ENCODE results near the gene ACACB. TPM values are rescaled to one million over a fixed set of nuclear protein-coding genes. Genes with fewer than 3 reads are reported as not detected.

The ACACB gene
- total RNA-seq, 1 experiment from 2014 or later: 20.0 TPM

DNA sequence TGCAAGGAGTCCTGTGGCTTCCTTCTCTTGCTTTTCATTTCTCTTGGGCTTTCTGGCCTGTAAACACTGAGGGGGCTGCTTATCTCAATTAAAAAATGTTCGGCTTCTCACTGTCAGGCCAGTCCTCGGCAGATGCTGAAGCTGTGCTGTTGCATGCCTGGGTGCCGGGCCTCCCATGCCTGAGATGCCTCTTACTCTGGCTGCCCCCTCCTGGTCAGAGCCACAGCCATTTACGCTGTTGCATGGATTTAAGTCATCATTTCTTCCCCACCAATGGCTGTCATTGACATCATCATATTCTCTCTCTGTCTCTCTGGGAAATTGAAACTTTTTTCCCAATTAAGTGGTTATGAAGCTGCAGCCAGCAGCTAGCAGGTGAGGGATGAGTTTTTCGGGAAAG, 139.0 kb downstream of the ACACB start (continued):
- TF ChIP-seq ELF4 (CRISPR knock-in tag; IDR thresholded peaks at IDR 0.05; ENCODE audit: low read depth) (no peak), ATF3 (CRISPR knock-in tag; conservative IDR thresholded peaks at IDR 0.05) (no peak)
- TF ChIP-seq, protein P1, sequence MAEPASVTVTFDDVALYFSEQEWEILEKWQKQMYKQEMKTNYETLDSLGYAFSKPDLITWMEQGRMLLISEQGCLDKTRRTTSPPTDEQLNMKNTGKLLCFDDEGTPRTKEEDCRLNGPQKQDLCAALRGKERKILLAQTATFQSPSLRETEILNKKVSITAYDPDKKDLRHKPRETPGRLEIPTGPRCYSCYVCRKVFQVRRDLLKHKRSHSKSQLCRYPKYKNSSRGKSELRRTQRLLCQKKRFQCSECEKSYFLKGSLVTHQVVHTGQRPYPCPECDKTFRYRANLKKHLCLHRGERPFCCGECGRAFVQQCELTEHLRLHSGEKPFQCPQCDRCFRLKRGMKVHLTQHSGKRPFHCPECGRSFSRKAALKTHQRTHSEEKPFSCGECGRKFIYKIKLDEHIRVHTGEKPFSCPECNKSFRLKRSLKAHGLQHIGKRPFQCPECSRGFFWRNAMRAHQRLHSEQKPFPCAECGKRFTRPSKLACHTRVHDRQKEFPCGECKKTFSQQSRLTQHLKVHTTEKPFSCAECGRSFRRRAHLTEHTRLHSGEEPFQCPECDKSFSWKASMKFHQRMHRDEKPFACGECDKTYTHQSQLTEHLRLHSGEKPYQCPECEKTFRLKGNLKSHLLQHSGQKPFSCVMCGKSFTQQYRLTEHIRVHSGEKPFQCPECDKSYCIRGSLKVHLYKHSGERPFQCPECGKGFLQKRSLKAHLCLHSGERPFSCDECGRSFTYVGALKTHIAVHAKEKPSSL (CRISPR knock-in tag; conservative IDR thresholded peaks at IDR 0.05): no peak

DNA sequence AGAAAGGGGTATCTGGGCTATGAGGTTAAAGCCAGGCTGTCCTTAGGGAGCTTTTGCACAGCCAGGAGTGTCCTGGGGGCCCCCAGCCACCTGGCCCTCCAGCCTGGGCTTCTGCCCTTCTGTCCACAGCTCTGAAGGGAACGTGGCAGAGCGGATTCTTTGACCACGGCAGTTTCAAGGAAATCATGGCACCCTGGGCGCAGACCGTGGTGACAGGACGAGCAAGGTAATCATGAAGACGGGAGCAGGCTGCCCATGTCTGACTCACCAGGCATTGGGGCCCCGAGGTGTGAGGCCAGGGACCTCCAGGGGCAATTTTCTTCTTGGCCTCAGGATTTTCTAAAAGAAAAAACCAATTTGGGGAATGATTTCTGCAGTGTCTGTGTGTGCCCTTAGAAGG, 139.6 kb downstream of the ACACB start:
- Mint-ChIP-seq H3K27ac (no peak overlapping the region), H3K36me3 (peaks cover 30% of the 10 kb centered on the region), H3K9me3 (peaks cover 24% of the 10 kb centered on the region), H3K27me3 (ENCODE audit: low read depth) (no peaks in the 10 kb centered on the region), H3K4me1 (peaks cover 6% of the 10 kb centered on the region), H3K4me3 (no peak overlapping the region)
- ChIA-PET POLR2A (no interaction called here), CTCF (interaction anchor here (1.5 to 2.2 kb wide), 3 partner anchors 130 to 144 kb away, joined by 4 to 11 read pairs (median 8); no protein-coding TSS in a partner anchor)
- ATAC-seq: no peak
- no peak for DNase-seq (ENCODE audit: low spot score)
- TF ChIP-seq TP53 (CRISPR knock-in tag; IDR thresholded peaks at IDR 0.05) (no peak), ZBTB43 (CRISPR knock-in tag; IDR thresholded peaks at IDR 0.05) (no peak), ZBTB21 (CRISPR knock-in tag; IDR thresholded peaks at IDR 0.05; ENCODE audit: borderline replicate concordance) (no peak), NFE2L1 (CRISPR knock-in tag; IDR thresholded peaks at IDR 0.05) (no peak), FOXP1 (CRISPR knock-in tag; IDR thresholded peaks at IDR 0.05; ENCODE audit: borderline replicate concordance) (no peak), NR3C1 (CRISPR knock-in tag; conservative IDR thresholded peaks at IDR 0.05; ENCODE audit: low read depth) (no peak), KAT7 (CRISPR knock-in tag; IDR thresholded peaks at IDR 0.05; ENCODE audit: borderline replicate concordance) (no peak), RELA (CRISPR knock-in tag; IDR thresholded peaks at IDR 0.05; ENCODE audit: borderline replicate concordance) (no peak), FOXK1 (CRISPR knock-in tag; IDR thresholded peaks at IDR 0.05) (no peak), ZNF416 (CRISPR knock-in tag; IDR thresholded peaks at IDR 0.05) (no peak), E2F4 (CRISPR knock-in tag; IDR thresholded peaks at IDR 0.05; ENCODE audit: borderline replicate concordance, low read depth) (no peak), ZNF671 (CRISPR knock-in tag; IDR thresholded peaks at IDR 0.05) (no peak), ZNF232 (CRISPR knock-in tag; IDR thresholded peaks at IDR 0.05) (no peak), MXD4 (CRISPR knock-in tag; IDR thresholded peaks at IDR 0.05; ENCODE audit: borderline replicate concordance) (no peak)
- TF ChIP-seq, protein P2, sequence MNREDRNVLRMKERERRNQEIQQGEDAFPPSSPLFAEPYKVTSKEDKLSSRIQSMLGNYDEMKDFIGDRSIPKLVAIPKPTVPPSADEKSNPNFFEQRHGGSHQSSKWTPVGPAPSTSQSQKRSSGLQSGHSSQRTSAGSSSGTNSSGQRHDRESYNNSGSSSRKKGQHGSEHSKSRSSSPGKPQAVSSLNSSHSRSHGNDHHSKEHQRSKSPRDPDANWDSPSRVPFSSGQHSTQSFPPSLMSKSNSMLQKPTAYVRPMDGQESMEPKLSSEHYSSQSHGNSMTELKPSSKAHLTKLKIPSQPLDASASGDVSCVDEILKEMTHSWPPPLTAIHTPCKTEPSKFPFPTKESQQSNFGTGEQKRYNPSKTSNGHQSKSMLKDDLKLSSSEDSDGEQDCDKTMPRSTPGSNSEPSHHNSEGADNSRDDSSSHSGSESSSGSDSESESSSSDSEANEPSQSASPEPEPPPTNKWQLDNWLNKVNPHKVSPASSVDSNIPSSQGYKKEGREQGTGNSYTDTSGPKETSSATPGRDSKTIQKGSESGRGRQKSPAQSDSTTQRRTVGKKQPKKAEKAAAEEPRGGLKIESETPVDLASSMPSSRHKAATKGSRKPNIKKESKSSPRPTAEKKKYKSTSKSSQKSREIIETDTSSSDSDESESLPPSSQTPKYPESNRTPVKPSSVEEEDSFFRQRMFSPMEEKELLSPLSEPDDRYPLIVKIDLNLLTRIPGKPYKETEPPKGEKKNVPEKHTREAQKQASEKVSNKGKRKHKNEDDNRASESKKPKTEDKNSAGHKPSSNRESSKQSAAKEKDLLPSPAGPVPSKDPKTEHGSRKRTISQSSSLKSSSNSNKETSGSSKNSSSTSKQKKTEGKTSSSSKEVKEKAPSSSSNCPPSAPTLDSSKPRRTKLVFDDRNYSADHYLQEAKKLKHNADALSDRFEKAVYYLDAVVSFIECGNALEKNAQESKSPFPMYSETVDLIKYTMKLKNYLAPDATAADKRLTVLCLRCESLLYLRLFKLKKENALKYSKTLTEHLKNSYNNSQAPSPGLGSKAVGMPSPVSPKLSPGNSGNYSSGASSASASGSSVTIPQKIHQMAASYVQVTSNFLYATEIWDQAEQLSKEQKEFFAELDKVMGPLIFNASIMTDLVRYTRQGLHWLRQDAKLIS (CRISPR knock-in tag; IDR thresholded peaks at IDR 0.05; ENCODE audit: borderline replicate concordance): no peak
- TF ChIP-seq, protein P3, sequence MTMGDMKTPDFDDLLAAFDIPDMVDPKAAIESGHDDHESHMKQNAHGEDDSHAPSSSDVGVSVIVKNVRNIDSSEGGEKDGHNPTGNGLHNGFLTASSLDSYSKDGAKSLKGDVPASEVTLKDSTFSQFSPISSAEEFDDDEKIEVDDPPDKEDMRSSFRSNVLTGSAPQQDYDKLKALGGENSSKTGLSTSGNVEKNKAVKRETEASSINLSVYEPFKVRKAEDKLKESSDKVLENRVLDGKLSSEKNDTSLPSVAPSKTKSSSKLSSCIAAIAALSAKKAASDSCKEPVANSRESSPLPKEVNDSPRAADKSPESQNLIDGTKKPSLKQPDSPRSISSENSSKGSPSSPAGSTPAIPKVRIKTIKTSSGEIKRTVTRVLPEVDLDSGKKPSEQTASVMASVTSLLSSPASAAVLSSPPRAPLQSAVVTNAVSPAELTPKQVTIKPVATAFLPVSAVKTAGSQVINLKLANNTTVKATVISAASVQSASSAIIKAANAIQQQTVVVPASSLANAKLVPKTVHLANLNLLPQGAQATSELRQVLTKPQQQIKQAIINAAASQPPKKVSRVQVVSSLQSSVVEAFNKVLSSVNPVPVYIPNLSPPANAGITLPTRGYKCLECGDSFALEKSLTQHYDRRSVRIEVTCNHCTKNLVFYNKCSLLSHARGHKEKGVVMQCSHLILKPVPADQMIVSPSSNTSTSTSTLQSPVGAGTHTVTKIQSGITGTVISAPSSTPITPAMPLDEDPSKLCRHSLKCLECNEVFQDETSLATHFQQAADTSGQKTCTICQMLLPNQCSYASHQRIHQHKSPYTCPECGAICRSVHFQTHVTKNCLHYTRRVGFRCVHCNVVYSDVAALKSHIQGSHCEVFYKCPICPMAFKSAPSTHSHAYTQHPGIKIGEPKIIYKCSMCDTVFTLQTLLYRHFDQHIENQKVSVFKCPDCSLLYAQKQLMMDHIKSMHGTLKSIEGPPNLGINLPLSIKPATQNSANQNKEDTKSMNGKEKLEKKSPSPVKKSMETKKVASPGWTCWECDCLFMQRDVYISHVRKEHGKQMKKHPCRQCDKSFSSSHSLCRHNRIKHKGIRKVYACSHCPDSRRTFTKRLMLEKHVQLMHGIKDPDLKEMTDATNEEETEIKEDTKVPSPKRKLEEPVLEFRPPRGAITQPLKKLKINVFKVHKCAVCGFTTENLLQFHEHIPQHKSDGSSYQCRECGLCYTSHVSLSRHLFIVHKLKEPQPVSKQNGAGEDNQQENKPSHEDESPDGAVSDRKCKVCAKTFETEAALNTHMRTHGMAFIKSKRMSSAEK (CRISPR knock-in tag; IDR thresholded peaks at IDR 0.05; ENCODE audit: borderline replicate concordance): no peak
- TF ChIP-seq, protein P4, sequence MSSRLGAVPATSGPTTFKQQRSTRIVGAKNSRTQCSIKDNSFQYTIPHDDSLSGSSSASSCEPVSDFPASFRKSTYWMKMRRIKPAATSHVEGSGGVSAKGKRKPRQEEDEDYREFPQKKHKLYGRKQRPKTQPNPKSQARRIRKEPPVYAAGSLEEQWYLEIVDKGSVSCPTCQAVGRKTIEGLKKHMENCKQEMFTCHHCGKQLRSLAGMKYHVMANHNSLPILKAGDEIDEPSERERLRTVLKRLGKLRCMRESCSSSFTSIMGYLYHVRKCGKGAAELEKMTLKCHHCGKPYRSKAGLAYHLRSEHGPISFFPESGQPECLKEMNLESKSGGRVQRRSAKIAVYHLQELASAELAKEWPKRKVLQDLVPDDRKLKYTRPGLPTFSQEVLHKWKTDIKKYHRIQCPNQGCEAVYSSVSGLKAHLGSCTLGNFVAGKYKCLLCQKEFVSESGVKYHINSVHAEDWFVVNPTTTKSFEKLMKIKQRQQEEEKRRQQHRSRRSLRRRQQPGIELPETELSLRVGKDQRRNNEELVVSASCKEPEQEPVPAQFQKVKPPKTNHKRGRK (CRISPR knock-in tag; IDR thresholded peaks at IDR 0.05; ENCODE audit: borderline replicate concordance): no peak
